T-helper 1 cell (primary cell): ENCODE data around the gene TAL1.

Experiments used
- DNase-seq, 5 donors: peaks; one replicate each; pipeline ENCODE4 v3.0.0-alpha.2; 2012 to 2020

The TAL1 gene

GRCh38 chr1:47186267-47187185 is 45.5 kb downstream of the TAL1 start:
- no peak for DNase-seq

- no peak for DNase-seq
These were observed 47.0 kb downstream of the TAL1 start for GRCh38 chr1:47184822-47185677.

- DNase-seq: no peak
These were observed 47.8 kb downstream of the TAL1 start for GRCh38 chr1:47184090-47184821.

DNA sequence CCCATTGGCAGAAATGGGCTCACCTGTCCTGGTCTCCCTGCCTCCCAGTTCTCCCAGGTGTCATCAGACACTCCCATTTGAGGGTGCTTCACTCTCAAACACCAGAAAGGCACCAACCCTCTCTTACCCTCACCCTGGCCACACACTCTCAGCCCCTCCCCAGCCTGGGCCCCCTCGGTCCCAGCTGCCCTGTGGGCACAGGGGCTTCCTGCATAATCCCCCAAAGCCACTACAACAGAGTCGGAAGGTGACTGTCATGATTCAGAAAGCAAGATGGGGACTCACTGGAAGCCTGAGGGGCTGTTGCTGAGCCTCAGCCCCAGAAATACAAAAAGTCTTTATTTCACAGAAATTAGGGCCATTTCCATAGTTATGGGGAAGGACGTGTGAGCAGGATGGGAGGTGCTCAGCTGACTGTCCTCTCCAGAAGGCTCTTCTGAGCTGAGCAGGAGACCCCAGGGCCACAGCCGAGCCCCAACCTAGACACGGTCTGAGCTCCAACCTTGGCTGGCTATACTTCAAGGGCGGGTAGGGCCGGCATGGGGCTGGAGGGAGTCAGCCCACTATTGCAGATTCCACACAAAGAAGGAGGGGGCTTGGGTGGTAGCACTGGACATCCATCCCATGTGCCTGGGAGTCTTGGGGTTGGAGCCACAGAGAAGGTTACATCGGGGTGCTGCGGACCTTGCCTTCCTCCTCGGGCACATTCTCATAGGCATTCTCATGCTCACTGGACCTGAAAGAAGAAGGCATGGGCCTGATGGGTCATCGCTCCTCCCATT is 48.5 kb downstream of the TAL1 start:
- DNase-seq: no peak

DNA sequence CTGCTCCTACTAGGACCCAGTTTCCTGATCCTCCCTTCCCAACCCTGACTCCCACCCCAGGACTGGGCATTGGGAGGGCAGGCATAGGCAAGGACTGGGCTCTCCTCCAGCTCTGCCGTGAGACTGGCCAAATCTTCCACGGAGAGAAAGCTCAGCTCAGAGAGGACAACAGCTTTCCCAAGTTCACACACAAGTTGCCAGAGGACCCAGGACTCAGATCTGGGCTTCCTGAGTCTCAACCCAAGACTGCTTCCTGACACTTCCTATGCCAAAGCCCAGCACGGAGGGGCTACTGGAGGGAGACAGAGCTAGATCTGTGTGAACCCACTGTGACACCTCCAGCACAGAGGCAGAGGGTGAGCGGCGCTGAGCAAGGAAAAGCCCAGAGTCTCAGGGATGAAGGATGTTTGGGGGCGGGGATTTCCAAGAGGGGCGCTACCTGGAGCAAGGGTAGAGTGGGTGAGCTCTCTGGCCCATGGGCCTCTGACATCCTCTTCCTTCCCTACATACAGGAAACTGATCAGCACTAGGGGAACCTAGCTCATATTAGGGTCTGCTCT is 49.3 kb downstream of the TAL1 start:
- DNase-seq: no peak

GRCh38 chr1:47181955-47182675 is 49.9 kb downstream of the TAL1 start:
- DNase-seq: no peak

DNA sequence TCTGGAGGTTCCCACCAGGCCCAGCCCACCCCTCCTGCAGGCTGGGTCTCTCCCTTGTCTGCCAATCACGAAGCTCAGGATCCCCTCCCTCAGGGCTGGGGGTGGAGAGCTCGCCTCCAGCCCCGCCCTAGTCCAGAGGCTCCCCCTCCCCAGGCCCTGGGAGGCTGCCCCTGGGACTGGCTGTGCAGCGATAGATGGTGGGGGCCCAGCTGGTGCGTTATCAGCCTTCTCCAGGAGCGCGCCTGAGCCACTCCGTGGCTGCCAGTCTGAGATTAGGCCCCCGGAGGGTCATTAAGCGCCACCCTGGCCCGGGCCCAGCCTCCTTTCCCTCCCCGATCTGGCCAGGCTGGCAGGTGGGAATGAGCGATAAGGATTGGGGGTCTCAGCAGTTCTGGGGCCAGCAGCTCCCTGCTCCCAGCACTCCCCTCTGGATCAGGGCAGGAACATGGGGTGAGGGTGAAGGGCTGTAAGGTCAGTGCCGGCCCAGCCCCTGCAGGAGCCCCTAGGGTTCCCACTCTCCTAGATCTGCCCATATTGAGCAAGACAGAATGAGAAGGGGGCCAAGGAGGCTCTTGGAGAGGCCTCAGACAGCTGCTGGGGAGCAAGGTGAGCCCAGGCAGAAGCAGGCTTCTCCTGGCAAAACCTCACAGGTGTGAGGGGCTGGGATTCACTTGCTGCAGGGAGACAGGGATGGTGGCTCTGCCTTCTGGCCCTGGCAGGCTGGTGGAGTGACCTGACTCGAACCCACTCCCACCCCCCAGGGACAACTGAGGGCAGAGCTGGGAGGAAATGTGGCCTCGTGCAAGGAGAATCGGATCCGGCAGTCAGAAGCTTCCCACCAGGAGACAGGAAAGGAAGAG is 50.7 kb downstream of the TAL1 start:
- DNase-seq: no peak

DNA sequence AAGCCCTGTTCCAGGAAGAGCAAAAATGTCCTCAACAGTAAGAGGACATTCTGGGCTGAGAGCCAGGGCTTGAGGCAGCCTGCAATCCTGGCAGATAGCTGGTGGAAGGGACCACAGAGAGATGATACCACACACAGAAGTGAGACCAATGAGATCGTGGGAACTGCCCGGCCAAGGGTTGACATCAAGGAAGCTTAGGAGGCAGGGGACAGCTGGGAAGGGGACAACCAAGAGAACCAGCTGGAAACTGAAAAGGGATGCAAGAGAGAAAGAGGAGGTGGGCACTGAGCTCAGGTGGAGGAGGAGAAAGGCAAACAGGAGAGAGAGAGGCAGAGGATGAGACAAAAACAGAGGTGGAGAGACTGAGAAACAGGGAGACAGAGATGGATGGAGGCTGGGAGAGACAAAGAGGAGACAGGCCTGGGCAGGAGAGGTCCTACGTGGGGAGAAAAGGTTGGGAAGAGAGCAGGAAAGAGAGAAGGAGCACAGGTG is 51.4 kb downstream of the TAL1 start:
- DNase-seq: no peak

GRCh38 chr1:47179988-47180563 is 51.9 kb downstream of the TAL1 start:
- DNase-seq: no peak

DNA sequence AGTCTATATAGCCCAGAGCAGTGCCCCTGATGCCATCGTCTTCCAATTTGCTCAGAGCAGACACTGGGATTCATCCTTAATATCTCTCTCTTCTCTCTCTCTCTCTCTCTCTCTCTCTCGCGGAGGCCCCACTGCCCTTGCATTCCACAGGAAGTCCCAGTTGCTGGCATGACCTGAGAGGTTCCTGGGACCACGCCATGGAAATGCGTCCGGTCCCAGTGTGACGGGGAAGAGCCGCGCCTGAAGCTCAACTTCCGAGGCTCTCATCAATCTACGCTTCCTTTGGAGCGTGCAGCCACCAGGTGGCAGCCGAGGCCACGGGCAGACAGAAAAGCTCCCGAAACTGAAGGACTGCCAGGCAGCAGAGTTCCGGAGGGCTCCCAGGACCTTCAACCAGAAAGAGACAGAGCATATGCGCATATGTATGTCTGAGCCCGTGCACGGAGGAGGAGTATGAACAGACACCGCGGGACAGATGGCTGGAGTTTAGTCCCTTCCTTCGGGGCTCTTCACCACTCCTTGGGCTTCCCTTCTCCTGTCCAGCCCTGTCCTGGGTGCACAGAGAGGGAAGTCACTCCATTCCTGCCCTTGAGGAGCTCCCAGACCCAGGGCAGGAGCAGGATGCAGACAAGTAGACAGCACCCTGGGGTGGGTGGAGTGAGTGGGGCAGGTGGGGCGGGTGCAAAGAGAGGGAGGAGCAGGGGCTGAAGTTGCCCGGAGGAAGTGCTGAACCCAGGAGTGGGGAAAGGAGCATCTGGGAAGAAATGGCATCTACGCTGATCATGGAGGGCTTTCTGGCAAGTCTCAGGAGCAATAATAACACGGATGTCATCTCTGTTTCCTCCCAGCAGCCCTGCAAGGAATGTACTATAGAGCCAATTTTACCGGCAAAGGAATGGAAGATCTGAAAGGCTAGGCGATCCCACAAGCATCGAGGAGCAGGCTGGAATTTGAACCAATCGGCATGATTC is 52.7 kb downstream of the TAL1 start:
- DNase-seq: peak; percentile 27 to 83 (median 42)

DNA sequence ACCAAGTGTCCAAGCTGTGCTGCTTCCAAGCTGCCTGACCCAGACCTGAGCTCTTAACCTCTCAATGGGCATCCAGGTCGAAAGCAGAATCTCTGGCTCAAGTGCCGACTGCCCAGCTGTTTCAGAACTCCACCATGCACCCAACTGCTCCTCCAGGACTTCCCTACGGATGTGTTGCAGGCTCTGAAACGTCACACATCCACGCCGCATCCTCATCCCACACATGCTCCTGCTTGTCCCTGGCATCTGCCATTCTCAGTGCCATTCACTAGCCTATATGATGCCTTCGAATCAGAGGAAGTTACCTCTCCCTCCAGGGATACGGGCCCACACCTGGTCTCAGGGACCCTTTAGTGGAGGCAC is 53.4 kb downstream of the TAL1 start:
- DNase-seq: no peak

DNA sequence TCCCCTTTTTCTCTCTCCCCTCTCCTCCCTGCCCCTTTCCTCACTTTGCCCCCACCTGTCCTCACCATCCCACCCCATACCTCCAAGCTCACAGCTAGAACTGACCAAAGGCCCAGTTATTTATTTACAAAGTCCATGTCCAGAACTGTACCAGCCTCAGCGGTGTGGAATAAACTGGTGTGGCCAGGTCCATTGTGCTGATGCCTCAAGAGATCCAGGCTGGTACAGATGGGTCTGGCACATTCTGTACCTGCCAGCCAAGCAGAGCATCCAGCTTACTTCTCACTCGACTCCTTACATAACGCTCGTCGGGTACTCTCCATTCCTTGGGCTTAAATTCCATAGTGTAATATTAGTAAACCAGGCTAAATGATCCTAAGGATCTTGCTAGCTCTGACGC is 54.0 kb downstream of the TAL1 start:
- DNase-seq: no peak

GRCh38 chr1:47175227-47175934 is 56.6 kb downstream of the TAL1 start:
- DNase-seq: peak in 1 of 5 donors; percentile 22

GRCh38 chr1:47174656-47175020 is 57.4 kb downstream of the TAL1 start:
- no peak for DNase-seq

- DNase-seq: no peak
These were observed 59.2 kb downstream of the TAL1 start for GRCh38 chr1:47172782-47173181.
